ENCODE results near the gene ANHX. TPM values are rescaled to one million over a fixed set of nuclear protein-coding genes. Genes with fewer than 3 reads are reported as not detected.

Gene ANHX
- polyA plus RNA-seq, 1 donor = not detected

Other genes starting within 250 kb of the ANHX start
- gene ZNF26, start 249.5 kb downstream of the ANHX start, polyA plus RNA-seq = 14.7 TPM
- 40.2 TPM for gene ZNF84, start 198.4 kb downstream of the ANHX start, polyA plus RNA-seq
- gene ZNF140, start 155.0 kb downstream of the ANHX start, polyA plus RNA-seq = 28.5 TPM
- 3.2 TPM for gene ZNF891, start 105.6 kb downstream of the ANHX start, polyA plus RNA-seq
- gene ZNF10, start 105.2 kb downstream of the ANHX start, polyA plus RNA-seq = 13.3 TPM
- gene ZNF268, start 54.4 kb downstream of the ANHX start, polyA plus RNA-seq = 23.2 TPM

Measured in large intestine (tissue), 1 donor.